K562 (cell line): ENCODE measurements around the gene RNF31. TPM values are rescaled to one million over a fixed set of nuclear protein-coding genes. Genes with fewer than 3 reads are reported as not detected.
A peak's percentile ranks its signal among the peaks of the same experiment; 100 is the strongest.

Experiments
- KLF1 ChIP-seq: fragments of 450-650 bp; IDR thresholded peaks from 2 replicates; pipeline ENCODE4 v1.6.1; 2016; ENCODE audit warnings: missing genetic modification characterization, missing compliant biosample characterization
- MEF2A ChIP-seq: IDR thresholded peaks from 2 replicates; pipeline ENCODE4 v1.6.1; 2011; ENCODE audit warnings: low read depth, mild to moderate bottlenecking, low read length, moderate library complexity; ENCODE audit not compliant: control insufficient read depth
- NBN ChIP-seq: fragments of 450-650 bp; IDR thresholded peaks from 2 replicates; pipeline ENCODE4 v1.6.1; 2016; ENCODE audit warnings: low read depth, mild to moderate bottlenecking
- POLR2G ChIP-seq: fragments of 200-400 bp; formaldehyde crosslinking; IDR thresholded peaks from 2 replicates; pipeline ENCODE4 v1.6.1; 2017; ENCODE audit warnings: low read depth, mild to moderate bottlenecking, antibody characterized with exemption, low read length, moderate library complexity
- PTBP1 ChIP-seq: fragments of 200-400 bp; formaldehyde crosslinking; IDR thresholded peaks from 2 replicates; pipeline ENCODE4 v1.6.1; 2017; ENCODE audit warnings: low read depth, low read length
- RBFOX2 ChIP-seq: fragments of 200-400 bp; formaldehyde crosslinking; IDR thresholded peaks from 2 replicates; pipeline ENCODE4 v1.6.1; 2017; ENCODE audit warnings: low read depth, mild to moderate bottlenecking, low read length, moderate library complexity
- SAFB2 ChIP-seq: fragments of 200-400 bp; formaldehyde crosslinking; IDR thresholded peaks from 2 replicates; pipeline ENCODE4 v1.6.1; 2018; ENCODE audit warnings: borderline replicate concordance, low read length, low read depth, moderate library complexity; ENCODE audit not compliant: severe bottlenecking
- SMARCC2 ChIP-seq: fragments of 450-650 bp; IDR thresholded peaks from 2 replicates; pipeline ENCODE4 v1.6.1; 2017; ENCODE audit warnings: antibody characterized with exemption, moderate library complexity, mild to moderate bottlenecking, low read depth
- TRIM28 ChIP-seq: fragments of 450-650 bp; IDR thresholded peaks from 2 replicates; pipeline ENCODE4 v1.6.1; 2017
- ZNF644 ChIP-seq: fragments of 200-800 bp; sonication (Bioruptor generic); IDR thresholded peaks from 2 replicates; pipeline ENCODE4 v1.6.1; 2016; ENCODE audit warnings: low read depth, missing genetic modification characterization, missing compliant biosample characterization
- polyA plus RNA-seq, 8 experiments: library from polyadenylated mRNA; depleted of rRNA in 4 of 8; stranded (reverse) in 5 of 8; unstranded in 3 of 8; fragments of >200 nt; fragmentation: Nextera tagmentation in 2 of 8; fragmentation: Illumina TruSeq in 1 of 8; extraction: Ambion mirVana in 2 of 8; extraction: Trizol in 1 of 8; gene quantifications; 2 replicates each; pipeline versions ENCODE4 v1.2.1 to v1.2.3, GENCODE V29; 2011 to 2014; ENCODE audit warnings: inconsistent platforms in 1 of 8, missing spikeins in 1 of 8
- total RNA-seq, 7 experiments: library from RNA; depleted of rRNA in 6 of 7; stranded (reverse); fragments of >200 nt in 6 of 7; fragmentation: Illumina TruSeq in 2 of 7; extraction: Trizol in 2 of 7; gene quantifications; 2 replicates each; pipeline versions ENCODE4 v1.2.1 to v1.2.3, GENCODE V29; 2011 to 2021; ENCODE audit warnings: low replicate concordance in 1 of 7
- TF ChIP-seq, protein P1 (sequence below): sonication (generic); formaldehyde crosslinking; IDR thresholded peaks from 2 replicates; pipeline ENCODE4 v1.8.0; 2022; ENCODE audit warnings: mild to moderate bottlenecking, missing genetic modification reagents
- TF ChIP-seq, protein P2 (sequence below), 2 experiments: IDR thresholded peaks; 2 replicates each; pipeline ENCODE4 v1.6.1; 2011; ENCODE audit warnings: borderline replicate concordance in 1 of 2, control low read depth in 1 of 2, low read depth in 1 of 2, low read length in 1 of 2, mild to moderate bottlenecking in 1 of 2, mixed read lengths in 1 of 2, moderate library complexity in 1 of 2; ENCODE audit not compliant: insufficient read depth in 1 of 2, insufficient read length in 1 of 2, poor library complexity in 1 of 2, severe bottlenecking in 1 of 2; ENCODE audit errors: extremely low read depth in 1 of 2
- TF ChIP-seq, protein P3 (sequence below), 2 experiments: fragments of 450-650 bp; conservative IDR thresholded peaks; 2 replicates each; pipeline ENCODE4 v1.6.1; 2017; ENCODE audit warnings: mild to moderate bottlenecking in 2 of 2, moderate library complexity in 2 of 2
- TF ChIP-seq, protein P4 (sequence below): fragments of 450-650 bp; IDR thresholded peaks from 2 replicates; pipeline ENCODE4 v1.7.0; 2016; ENCODE audit warnings: borderline replicate concordance
- TF ChIP-seq, protein P5 (sequence below): sonication (generic); formaldehyde crosslinking; IDR thresholded peaks from 2 replicates; pipeline ENCODE4 v1.9.0; 2022; ENCODE audit warnings: mild to moderate bottlenecking, missing genetic modification reagents
- TF ChIP-seq, protein P6 (sequence below), 2 experiments: fragments of 200-800 bp in 1 of 2; sonication (Bioruptor generic) in 1 of 2; sonication (generic) in 1 of 2; formaldehyde crosslinking in 1 of 2; IDR thresholded peaks in 1 of 2; conservative IDR thresholded peaks in 1 of 2; 2 replicates each; pipeline versions ENCODE4 v1.5.0 to v1.6.1; 2016 to 2020; ENCODE audit warnings: missing compliant biosample characterization in 1 of 2, missing genetic modification characterization in 1 of 2, missing genetic modification reagents in 1 of 2
- TF ChIP-seq, protein P7 (sequence below), 2 experiments: fragments of 250-450 bp in 1 of 2; fragments of 450-650 bp in 1 of 2; sonication (Bioruptor Pico) in 1 of 2; IDR thresholded peaks; 2 replicates each; pipeline versions ENCODE4 v1.6.1 to v1.8.0; 2016 to 2021; ENCODE audit warnings: mild to moderate bottlenecking in 2 of 2, moderate library complexity in 2 of 2, missing compliant biosample characterization in 1 of 2, missing genetic modification characterization in 1 of 2

The RNF31 gene
- total and polyA plus RNA-seq, 9 of the 15 experiments (the other 6 are each of a cell fraction or from before 2014, with no cell fraction given), result 3.1 to 47.6 (median 19.1) TPM

DNA sequence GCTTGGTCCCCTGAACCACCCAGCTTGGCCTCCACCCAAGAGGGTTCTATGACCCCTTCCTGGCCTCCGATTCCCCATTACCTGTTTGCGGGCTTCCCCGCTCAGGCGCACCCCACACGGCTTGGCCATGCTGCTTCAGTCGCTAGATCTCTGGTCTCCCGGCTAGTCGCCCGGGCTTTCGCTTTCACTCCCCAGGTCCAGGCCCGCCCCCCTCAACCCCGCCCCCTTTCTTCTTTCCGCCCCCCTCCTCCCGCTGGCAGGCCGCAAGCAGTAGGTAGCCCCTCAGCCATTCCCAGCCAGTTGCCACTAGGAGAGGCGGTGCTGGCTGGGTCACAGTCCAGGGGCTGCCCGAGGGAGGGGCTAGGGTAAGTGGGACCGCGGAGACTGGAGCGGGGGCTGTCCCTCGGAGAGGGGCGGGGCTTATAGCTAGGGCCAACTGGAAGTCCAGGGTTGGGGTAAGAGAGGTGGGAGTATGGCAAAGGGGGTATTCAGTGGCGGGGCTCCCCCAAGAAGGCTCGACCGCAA, 783 bp upstream of the RNF31 start, which contains the start of gene PSME2 (continued):
- TF ChIP-seq POLR2G (peak; percentile 74), RBFOX2 (0 out of 2 replicates have a peak, but pooled peaks have one; percentile 8), SMARCC2 (no peak), PTBP1 (no peak), KLF1 (tag) (no peak), NBN (0 out of 2 replicates have a peak, but pooled peaks have one; percentile 50), ZNF644 (tag) (no peak), SAFB2 (no peak), MEF2A (no peak), TRIM28 (no peak)
- TF ChIP-seq, protein P1, sequence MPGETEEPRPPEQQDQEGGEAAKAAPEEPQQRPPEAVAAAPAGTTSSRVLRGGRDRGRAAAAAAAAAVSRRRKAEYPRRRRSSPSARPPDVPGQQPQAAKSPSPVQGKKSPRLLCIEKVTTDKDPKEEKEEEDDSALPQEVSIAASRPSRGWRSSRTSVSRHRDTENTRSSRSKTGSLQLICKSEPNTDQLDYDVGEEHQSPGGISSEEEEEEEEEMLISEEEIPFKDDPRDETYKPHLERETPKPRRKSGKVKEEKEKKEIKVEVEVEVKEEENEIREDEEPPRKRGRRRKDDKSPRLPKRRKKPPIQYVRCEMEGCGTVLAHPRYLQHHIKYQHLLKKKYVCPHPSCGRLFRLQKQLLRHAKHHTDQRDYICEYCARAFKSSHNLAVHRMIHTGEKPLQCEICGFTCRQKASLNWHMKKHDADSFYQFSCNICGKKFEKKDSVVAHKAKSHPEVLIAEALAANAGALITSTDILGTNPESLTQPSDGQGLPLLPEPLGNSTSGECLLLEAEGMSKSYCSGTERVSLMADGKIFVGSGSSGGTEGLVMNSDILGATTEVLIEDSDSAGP, result no peak
- TF ChIP-seq, protein P2, sequence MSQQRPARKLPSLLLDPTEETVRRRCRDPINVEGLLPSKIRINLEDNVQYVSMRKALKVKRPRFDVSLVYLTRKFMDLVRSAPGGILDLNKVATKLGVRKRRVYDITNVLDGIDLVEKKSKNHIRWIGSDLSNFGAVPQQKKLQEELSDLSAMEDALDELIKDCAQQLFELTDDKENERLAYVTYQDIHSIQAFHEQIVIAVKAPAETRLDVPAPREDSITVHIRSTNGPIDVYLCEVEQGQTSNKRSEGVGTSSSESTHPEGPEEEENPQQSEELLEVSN (IDR thresholded peaks at IDR 0.05; ENCODE audit: borderline replicate concordance in 1 of 2, extremely low read depth in 1 of 2, insufficient read depth in 1 of 2, insufficient read length in 1 of 2, low read depth in 1 of 2, low read length in 1 of 2, poor library complexity in 1 of 2, severe bottlenecking in 1 of 2), result no peak
- TF ChIP-seq, protein P3, sequence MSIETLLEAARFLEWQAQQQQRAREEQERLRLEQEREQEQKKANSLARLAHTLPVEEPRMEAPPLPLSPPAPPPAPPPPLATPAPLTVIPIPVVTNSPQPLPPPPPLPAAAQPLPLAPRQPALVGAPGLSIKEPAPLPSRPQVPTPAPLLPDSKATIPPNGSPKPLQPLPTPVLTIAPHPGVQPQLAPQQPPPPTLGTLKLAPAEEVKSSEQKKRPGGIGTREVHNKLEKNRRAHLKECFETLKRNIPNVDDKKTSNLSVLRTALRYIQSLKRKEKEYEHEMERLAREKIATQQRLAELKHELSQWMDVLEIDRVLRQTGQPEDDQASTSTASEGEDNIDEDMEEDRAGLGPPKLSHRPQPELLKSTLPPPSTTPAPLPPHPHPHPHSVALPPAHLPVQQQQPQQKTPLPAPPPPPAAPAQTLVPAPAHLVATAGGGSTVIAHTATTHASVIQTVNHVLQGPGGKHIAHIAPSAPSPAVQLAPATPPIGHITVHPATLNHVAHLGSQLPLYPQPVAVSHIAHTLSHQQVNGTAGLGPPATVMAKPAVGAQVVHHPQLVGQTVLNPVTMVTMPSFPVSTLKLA (conservative IDR thresholded peaks at IDR 0.05), result peak; percentile 41 to 48; a peak in 2 of 4 replicates
- TF ChIP-seq, protein P4, sequence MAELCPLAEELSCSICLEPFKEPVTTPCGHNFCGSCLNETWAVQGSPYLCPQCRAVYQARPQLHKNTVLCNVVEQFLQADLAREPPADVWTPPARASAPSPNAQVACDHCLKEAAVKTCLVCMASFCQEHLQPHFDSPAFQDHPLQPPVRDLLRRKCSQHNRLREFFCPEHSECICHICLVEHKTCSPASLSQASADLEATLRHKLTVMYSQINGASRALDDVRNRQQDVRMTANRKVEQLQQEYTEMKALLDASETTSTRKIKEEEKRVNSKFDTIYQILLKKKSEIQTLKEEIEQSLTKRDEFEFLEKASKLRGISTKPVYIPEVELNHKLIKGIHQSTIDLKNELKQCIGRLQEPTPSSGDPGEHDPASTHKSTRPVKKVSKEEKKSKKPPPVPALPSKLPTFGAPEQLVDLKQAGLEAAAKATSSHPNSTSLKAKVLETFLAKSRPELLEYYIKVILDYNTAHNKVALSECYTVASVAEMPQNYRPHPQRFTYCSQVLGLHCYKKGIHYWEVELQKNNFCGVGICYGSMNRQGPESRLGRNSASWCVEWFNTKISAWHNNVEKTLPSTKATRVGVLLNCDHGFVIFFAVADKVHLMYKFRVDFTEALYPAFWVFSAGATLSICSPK, result no peak
- TF ChIP-seq, protein P5, sequence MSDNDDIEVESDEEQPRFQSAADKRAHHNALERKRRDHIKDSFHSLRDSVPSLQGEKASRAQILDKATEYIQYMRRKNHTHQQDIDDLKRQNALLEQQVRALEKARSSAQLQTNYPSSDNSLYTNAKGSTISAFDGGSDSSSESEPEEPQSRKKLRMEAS (CRISPR knock-in tag), result peak; percentile 35; the same call in 1 of the 2 replicates
- TF ChIP-seq, protein P6, sequence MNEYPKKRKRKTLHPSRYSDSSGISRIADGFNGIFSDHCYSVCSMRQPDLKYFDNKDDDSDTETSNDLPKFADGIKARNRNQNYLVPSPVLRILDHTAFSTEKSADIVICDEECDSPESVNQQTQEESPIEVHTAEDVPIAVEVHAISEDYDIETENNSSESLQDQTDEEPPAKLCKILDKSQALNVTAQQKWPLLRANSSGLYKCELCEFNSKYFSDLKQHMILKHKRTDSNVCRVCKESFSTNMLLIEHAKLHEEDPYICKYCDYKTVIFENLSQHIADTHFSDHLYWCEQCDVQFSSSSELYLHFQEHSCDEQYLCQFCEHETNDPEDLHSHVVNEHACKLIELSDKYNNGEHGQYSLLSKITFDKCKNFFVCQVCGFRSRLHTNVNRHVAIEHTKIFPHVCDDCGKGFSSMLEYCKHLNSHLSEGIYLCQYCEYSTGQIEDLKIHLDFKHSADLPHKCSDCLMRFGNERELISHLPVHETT (CRISPR knock-in tag; conservative IDR thresholded peaks at IDR 0.05 in 1 of 2, IDR thresholded peaks at IDR 0.05 in 1 of 2), result no peak
- TF ChIP-seq, protein P7, sequence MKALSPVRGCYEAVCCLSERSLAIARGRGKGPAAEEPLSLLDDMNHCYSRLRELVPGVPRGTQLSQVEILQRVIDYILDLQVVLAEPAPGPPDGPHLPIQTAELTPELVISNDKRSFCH (CRISPR knock-in tag; IDR thresholded peaks at IDR 0.05), result no peak
- TF ChIP-seq, protein P7 (tag; IDR thresholded peaks at IDR 0.05), result no peak
